ENCODE results near the gene LRRN2. TPM values are rescaled to one million over a fixed set of nuclear protein-coding genes. Genes with fewer than 3 reads are reported as not detected.

The LRRN2 gene
- total and polyA plus RNA-seq, 2 of the 8 experiments (the other 6 are each of a cell fraction or from before 2014, with no cell fraction given) = 1.8 to 2.3 TPM

GRCh38 chr1:204581759-204582158, 103.8 kb downstream of the LRRN2 start (continued):
- TF ChIP-seq SP4 (IDR thresholded peaks at IDR 0.05; ENCODE audit: low read length) = no peak
- TF ChIP-seq KDM4A (IDR thresholded peaks at IDR 0.05; ENCODE audit: low read depth, low read length, severe bottlenecking) = no peak
- TF ChIP-seq POU5F1 (IDR thresholded peaks at IDR 0.05; ENCODE audit: low read depth, low read length) = no peak
- no peak for TF ChIP-seq EP300 (IDR thresholded peaks at IDR 0.05; ENCODE audit: borderline replicate concordance in 1 of 2, low read depth in 2 of 2, low read length in 2 of 2)
- TF ChIP-seq CHD7 (IDR thresholded peaks at IDR 0.05; ENCODE audit: insufficient replicate concordance, low read length) = no peak
- TF ChIP-seq CHD1 (IDR thresholded peaks at IDR 0.05; ENCODE audit: low read depth, low read length) = no peak
